KOPT-K1 (cell line): Measurements from ENCODE around the gene CHRNA4.

Source experiments
- H3K27ac ChIP-seq: fragments of 200-600 bp; sonication (generic); 2 replicates; pipeline ENCODE4 v1.5.1; 2016; ENCODE audit warnings: antibody characterized with exemption, mild to moderate bottlenecking, low read depth, low read length; ENCODE audit not compliant: poor library complexity, severe bottlenecking
- H3K36me3 ChIP-seq: fragments of 200-600 bp; sonication (generic); 2 replicates; pipeline ENCODE4 v1.5.1; 2017; ENCODE audit warnings: antibody characterized with exemption, mild to moderate bottlenecking, low read length, moderate library complexity; ENCODE audit not compliant: insufficient read depth
- H3K9me3 ChIP-seq: fragments of 200-600 bp; sonication (generic); 2 replicates; pipeline ENCODE4 v1.5.1; 2017; ENCODE audit warnings: antibody characterized with exemption, low read length, mild to moderate bottlenecking; ENCODE audit not compliant: insufficient read depth, poor library complexity, severe bottlenecking

Gene CHRNA4

GRCh38 chr20:63356511-63356910 is 4.6 kb downstream of the CHRNA4 start:
- H3K36me3 ChIP-seq: no peaks in the 10 kb centered on the region
- H3K9me3 ChIP-seq: no peaks in the 10 kb centered on the region

DNA sequence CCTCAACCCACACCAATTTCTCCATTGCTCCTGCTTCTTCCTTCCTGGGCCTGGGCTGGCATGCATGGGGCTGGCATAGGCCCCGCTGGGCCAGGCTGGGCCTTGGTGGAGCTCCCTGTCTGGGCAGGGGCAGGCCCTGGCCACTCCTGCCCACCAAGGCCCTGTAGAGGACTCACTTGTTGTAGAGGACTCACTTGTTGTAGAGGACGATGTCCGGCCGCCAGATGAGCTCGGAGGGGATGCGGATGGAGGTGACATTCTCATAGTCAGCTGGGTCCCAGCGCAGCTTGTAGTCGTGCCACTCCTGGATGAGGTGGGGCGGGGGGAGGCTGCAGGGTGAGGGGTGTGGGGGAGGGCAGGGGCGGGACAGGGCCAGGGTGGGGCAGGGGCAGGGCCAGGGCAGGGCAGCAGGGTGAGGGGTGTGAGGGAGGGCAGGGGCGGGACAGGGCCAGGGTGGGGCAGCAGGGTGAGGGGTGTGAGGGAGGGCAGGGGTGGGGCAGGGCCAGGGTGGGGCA is 5.3 kb downstream of the CHRNA4 start:
- H3K36me3 ChIP-seq: no peaks in the 10 kb centered on the region
- no peaks in the 10 kb centered on the region for H3K9me3 ChIP-seq
- H3K27ac ChIP-seq: no peak overlapping the region

More at GRCh38 chr20:63356511-63356910, 4.6 kb downstream of the CHRNA4 start:
- no peak overlapping the region for H3K27ac ChIP-seq

- no peak overlapping the region for H3K27ac ChIP-seq
- H3K9me3 ChIP-seq: no peaks in the 10 kb centered on the region
- H3K36me3 ChIP-seq: no peaks in the 10 kb centered on the region
These were observed 6.4 kb downstream of the CHRNA4 start for GRCh38 chr20:63354636-63355350.

- no peak overlapping the region for H3K27ac ChIP-seq
- no peaks in the 10 kb centered on the region for H3K9me3 ChIP-seq
- H3K36me3 ChIP-seq: no peaks in the 10 kb centered on the region
These were observed 8.3 kb downstream of the CHRNA4 start for GRCh38 chr20:63352811-63353221.

DNA sequence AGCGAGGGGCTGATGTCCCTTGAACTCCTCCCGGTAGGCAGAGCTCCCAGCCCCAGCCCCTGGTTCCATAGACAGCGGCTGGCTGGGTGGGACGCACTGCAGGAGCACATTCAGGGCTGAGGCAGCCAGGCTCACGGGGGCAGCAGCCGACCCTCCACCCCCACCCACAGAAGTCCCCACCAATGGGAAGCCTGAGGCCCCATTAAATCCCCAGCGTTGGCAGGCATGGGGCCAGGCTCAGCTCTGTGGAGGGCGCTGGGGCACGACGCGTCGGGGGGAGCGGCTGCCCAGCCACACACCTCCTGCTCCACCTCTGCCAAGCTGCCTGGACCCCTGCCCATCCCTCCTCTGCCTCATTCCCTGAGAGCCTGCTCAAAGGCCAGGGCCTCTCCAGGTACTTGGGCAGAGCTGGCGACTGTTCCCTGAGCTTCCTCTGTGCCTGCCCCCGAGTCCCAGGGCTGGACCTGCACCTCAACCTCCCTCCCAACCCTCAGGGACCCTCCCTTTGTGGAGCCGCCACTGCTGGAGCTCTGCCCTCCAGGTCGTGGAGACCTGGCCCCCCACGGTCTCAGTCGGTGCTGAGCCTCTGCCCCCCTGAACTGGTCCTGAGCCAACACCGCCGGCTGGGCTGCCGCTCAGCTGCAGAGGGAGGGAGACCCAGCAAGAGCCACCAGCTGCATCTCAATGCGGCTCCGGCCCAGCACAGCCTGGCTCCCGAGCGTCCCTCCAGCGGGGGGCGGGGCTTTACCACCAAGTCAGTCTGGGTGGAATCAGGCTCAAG is 9.1 kb downstream of the CHRNA4 start:
- H3K27ac ChIP-seq: no peak overlapping the region
- H3K36me3 ChIP-seq: no peaks in the 10 kb centered on the region
- H3K9me3 ChIP-seq: no peaks in the 10 kb centered on the region

DNA sequence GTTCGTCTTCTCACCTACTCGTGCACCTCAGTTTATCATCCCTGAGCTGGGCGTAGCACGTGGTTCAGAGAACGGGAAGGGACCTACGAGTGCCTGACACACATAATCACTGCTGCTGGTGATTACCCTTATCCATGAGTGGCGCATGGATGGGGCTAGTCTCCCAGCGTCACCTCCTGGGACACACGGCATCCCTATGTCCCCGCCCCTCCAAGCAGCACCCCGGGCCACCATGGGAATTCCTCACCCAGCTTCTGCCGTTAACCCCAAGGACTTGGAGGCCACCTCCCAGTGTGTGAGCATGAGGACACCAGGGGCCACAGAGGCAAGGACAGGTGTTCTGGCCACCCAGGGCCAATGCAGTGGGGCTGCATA is 9.8 kb downstream of the CHRNA4 start:
- no peaks in the 10 kb centered on the region for H3K9me3 ChIP-seq

DNA sequence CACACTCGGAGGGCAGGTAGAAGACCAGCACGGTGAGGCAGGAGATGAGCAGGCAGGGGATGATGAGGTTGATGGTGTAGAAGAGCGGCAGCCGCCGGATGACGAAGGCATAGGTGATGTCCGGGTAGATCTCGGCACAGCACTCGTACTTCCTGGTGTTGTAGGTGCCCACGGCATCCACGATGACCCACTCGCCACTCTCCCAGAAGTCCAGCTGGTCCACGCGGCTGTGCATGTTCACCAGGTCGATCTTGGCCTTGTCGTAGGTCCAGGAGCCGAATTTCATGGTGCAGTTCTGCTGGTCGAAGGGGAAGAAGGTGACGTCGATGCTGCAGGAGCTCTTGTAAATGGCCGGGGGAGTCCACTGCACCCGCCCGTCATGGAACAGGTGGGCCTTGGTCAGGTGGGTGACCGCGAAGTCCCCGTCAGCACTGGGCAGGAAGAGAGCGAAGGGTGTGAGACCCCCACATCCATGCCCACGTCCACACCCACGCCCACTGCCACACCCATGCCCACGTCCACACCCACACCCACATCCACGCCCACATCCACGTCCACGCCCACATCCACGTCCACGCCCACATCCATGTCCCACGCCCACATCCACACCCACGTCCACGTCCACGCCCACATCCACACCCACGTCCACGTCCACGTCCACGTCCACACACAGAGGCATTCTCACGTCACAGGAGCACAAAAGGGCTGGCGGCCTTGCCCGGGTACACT is 10.4 kb downstream of the CHRNA4 start:
- no peak overlapping the region for H3K27ac ChIP-seq
- H3K9me3 ChIP-seq: no peaks in the 10 kb centered on the region

More for the DNA sequence above, 9.8 kb downstream of the CHRNA4 start:
- Histone ChIP-seq H3K36me3 (no peaks in the 10 kb centered on the region), H3K27ac (no peak overlapping the region)

DNA sequence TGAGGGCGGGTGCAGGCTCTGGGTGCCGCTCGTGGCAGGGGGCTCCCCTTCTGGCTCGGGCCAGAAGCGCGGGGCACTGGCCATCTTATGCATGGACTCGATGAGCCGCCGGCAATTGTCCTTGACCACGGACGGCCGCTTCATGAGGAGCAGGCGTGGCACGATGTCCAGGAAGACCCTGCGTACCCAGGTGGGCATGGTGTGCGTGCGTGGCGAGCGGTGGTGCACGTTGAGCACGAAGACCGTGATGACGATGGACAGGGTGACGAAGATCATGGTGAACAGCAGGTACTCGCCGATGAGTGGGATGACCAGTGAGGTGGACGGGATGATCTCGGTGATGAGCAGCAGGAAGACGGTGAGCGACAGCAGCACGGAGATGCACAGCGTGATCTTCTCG is 11.0 kb downstream of the CHRNA4 start:
- H3K9me3 ChIP-seq: no peaks in the 10 kb centered on the region
- no peaks in the 10 kb centered on the region for H3K36me3 ChIP-seq
- no peak overlapping the region for H3K27ac ChIP-seq

More for the DNA sequence above, 10.4 kb downstream of the CHRNA4 start:
- H3K36me3 ChIP-seq: no peaks in the 10 kb centered on the region

DNA sequence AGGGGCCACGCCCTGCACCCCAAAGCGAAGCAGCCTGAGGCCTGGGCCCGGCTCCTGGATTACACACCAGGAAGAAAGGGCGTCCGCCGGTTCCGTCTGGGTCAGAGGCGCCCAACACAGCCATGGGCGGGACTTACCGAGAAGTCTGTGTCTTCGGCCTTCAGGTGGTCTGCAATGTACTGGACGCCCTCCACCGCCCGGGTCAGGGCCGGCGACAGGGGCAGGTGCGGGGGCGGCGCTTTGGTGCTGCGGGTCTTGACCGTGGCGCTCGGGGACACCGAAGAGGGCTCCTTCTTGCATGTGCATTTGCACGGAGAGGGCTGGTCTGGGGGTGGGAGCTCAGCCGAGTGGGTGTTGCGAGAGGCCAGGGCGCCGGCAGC is 11.6 kb downstream of the CHRNA4 start:
- H3K27ac ChIP-seq: no peak overlapping the region
- no peaks in the 10 kb centered on the region for H3K9me3 ChIP-seq
- H3K36me3 ChIP-seq: no peaks in the 10 kb centered on the region

GRCh38 chr20:63348828-63349515 is 12.2 kb downstream of the CHRNA4 start:
- Histone ChIP-seq H3K9me3 (no peaks in the 10 kb centered on the region), H3K27ac (no peak overlapping the region)

DNA sequence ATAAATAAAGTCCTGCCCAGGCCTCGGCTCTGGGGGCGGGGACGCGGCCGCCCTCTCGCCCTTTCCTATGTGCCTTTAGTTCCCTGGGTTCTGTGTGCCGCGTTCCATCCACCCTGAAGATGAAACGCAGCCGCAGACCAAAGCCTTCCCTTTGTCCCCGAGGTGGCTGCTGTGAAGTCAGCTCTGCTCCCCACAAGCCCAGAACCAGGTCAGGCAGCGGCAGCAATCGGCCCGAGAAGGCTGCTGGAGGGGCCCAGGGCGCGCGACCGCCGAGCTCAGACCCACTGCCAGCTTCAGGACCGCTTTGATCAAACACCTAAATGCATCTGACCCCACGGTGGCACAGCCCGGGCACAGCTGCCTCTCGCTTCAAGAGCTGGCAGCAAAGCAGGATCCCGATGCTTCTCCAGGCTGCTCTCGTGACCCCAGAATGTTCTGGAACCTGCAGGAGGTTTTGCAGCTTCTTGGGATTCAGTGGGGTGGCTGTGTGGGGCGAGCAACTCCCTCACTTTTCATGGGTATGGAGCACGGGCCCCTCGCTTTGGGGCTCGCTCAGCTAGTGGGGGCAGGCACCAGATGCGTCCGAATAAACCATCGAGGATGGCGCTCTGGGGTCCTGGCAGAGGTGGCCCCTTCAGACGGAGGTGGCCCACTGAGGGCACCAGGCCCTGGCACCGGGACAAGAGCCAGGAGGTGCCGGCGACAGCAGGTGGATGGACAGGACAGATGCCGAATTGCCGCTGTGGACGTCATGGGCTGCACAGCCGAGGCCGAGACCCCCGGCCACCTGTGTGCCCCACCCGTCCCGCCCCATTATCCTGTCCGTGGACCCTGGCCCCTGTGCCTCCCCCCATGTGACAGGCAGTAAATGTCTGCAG is 13.0 kb downstream of the CHRNA4 start:
- H3K27ac ChIP-seq: no peak overlapping the region
- H3K9me3 ChIP-seq: no peaks in the 10 kb centered on the region
- no peaks in the 10 kb centered on the region for H3K36me3 ChIP-seq

More at GRCh38 chr20:63348828-63349515, 12.2 kb downstream of the CHRNA4 start:
- no peaks in the 10 kb centered on the region for H3K36me3 ChIP-seq

DNA sequence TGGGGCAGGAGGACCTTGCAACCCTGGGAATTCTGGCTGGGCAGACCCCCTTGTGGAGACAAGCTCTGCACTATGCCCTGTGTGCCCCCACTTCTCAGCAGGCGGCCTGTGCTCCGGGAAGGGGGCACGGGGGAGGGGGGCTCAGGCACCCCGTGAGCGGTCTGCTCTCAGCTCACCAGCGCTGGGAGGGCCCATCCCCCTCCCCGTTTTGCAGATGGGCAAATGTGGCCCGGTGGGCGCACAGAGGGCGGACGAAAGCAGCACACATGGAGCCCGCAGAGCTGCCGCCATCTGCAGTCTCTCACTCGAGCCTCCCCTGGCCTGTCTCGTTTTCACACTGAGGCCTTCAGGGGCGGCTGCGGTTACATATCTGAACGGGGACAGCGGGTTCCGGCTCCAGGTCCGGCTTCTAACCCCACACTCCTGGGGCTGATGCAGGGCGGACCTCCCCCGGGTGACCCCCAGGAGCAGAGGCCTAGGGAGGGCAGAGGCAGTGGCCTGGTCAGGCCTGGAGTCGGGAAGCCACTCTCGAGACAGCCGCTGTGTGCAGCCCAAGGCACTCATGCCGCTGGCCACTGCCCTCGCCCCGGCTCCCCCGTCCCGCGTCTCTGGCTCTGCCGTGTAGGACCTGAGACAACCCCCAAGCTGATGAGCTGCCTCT is 13.9 kb downstream of the CHRNA4 start:
- Histone ChIP-seq H3K36me3 (no peaks in the 10 kb centered on the region), H3K27ac (no peak overlapping the region), H3K9me3 (no peaks in the 10 kb centered on the region)

DNA sequence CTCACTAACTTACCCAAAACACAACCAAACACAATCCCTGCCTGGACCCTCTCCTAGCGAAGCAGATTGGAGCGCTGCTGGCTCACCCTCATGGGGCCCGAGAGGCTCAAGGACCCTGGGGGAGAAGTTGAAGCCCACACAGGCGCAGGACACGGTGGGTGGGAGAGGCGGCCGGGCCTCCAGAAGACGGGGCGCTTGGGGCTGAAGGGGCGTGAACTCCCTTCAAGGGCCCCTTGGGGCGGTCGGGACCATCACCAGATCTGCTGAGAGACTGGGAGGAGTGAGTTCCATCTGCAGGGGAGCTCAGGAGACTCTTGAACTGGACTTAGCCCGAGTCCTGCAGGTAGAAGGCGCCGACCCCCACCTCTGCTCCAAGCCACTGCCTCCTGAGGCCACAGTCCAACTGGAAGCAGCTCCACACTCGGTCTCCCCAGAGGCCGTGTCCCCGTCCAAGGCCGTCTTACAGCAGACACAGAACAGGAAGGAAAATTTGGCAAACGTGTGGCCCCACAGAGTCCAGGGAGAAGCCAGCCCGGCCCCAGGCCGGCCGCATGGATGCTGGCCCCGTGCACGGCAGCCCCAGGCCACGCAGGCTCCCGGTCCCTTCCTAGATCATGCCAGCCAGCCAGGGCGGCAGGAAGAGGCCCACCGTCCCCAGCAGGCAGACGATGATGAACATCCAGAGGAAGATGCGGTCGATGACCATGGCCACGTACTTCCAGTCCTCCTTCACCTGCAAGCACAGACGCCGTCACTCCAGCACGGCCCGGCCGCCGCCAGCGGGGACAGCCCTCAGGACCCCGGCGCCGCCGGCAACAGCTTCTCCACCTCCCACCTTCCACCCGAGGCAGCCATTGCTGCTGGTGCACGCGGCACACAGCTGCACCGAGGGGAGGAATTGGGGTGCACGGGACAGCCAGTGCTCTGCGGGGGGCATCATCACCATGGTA is 14.7 kb downstream of the CHRNA4 start:
- Histone ChIP-seq H3K36me3 (no peaks in the 10 kb centered on the region), H3K9me3 (no peaks in the 10 kb centered on the region), H3K27ac (no peak overlapping the region)
